K562 (cell line): Measurements from ENCODE around the gene FAM131C. TPM values are rescaled to one million over a fixed set of nuclear protein-coding genes. Genes with fewer than 3 reads are reported as not detected.

Experiments
- CBFA2T3 ChIP-seq: fragments of 450-650 bp; IDR thresholded peaks from 2 replicates; pipeline ENCODE4 v1.6.1; 2017
- KLF10 ChIP-seq: fragments of 250-450 bp; sonication (Bioruptor Pico); IDR thresholded peaks from 2 replicates; pipeline ENCODE4 v1.6.1; 2021; ENCODE audit warnings: matching md5 sums
- KLF13 ChIP-seq: fragments of 450-650 bp; IDR thresholded peaks from 2 replicates; pipeline ENCODE4 v1.6.1; 2016; ENCODE audit warnings: missing genetic modification characterization, low read depth, mild to moderate bottlenecking, missing compliant biosample characterization, moderate library complexity, borderline replicate concordance
- KLF6 ChIP-seq: fragments of 250-450 bp; sonication (Bioruptor Pico); IDR thresholded peaks from 2 replicates; pipeline ENCODE4 v1.4.0; 2020; ENCODE audit warnings: mild to moderate bottlenecking, moderate library complexity, borderline replicate concordance
- NEUROD1 ChIP-seq: fragments of 150-350 bp; IDR thresholded peaks from 2 replicates; pipeline ENCODE4 v1.6.1; 2014; ENCODE audit warnings: borderline replicate concordance, low read length, low read depth; ENCODE audit not compliant: partially characterized antibody
- PCBP1 ChIP-seq: fragments of 200-400 bp; formaldehyde crosslinking; IDR thresholded peaks from 2 replicates; pipeline ENCODE4 v1.6.1; 2018; ENCODE audit warnings: mild to moderate bottlenecking, low read depth, low read length; ENCODE audit not compliant: poor library complexity, severe bottlenecking
- PCBP2 ChIP-seq: fragments of 200-400 bp; formaldehyde crosslinking; IDR thresholded peaks from 2 replicates; pipeline ENCODE4 v1.6.1; 2018; ENCODE audit warnings: low read length, low read depth, mild to moderate bottlenecking, moderate library complexity; ENCODE audit not compliant: poor library complexity, severe bottlenecking
- SMARCA5 ChIP-seq: fragments of 450-650 bp; IDR thresholded peaks from 2 replicates; pipeline ENCODE4 v1.6.1; 2016
- YBX1 ChIP-seq: fragments of 450-650 bp; IDR thresholded peaks from 2 replicates; pipeline ENCODE4 v1.7.1; 2016; ENCODE audit warnings: mild to moderate bottlenecking
- ZFP36 ChIP-seq: fragments of 150-350 bp; IDR thresholded peaks from 2 replicates; pipeline ENCODE4 v1.6.1; 2018; ENCODE audit warnings: low read length, low read depth; ENCODE audit not compliant: partially characterized antibody
- ZNF165 ChIP-seq: fragments of 250-450 bp; sonication (Bioruptor Pico); IDR thresholded peaks from 2 replicates; pipeline ENCODE4 v1.4.0; 2020; ENCODE audit warnings: borderline replicate concordance
- ZNF175 ChIP-seq: fragments of 200-800 bp; sonication (Bioruptor generic); IDR thresholded peaks from 2 replicates; pipeline ENCODE4 v1.6.1; 2016; ENCODE audit warnings: low read depth, mild to moderate bottlenecking, missing genetic modification characterization, missing compliant biosample characterization
- ZNF24 ChIP-seq: fragments of 450-650 bp; IDR thresholded peaks from 2 replicates; pipeline ENCODE4 v1.6.1; 2016
- ZNF408 ChIP-seq: fragments of 250-450 bp; sonication (Bioruptor Pico); IDR thresholded peaks from 2 replicates; pipeline ENCODE4 v1.4.0; 2020; ENCODE audit warnings: low read depth, mild to moderate bottlenecking, moderate library complexity
- ZNF780A ChIP-seq: fragments of 250-450 bp; sonication (Bioruptor Pico); IDR thresholded peaks from 2 replicates; pipeline ENCODE4 v1.5.0; 2021; ENCODE audit warnings: mild to moderate bottlenecking
- polyA plus RNA-seq, 8 experiments: library from polyadenylated mRNA; depleted of rRNA in 4 of 8; stranded (reverse) in 5 of 8; unstranded in 3 of 8; fragments of >200 nt; fragmentation: Nextera tagmentation in 2 of 8; fragmentation: Illumina TruSeq in 1 of 8; extraction: Ambion mirVana in 2 of 8; extraction: Trizol in 1 of 8; gene quantifications; 2 replicates each; pipeline versions ENCODE4 v1.2.1 to v1.2.3, GENCODE V29; 2011 to 2014; ENCODE audit warnings: inconsistent platforms in 1 of 8, missing spikeins in 1 of 8
- total RNA-seq, 7 experiments: library from RNA; depleted of rRNA in 6 of 7; stranded (reverse); fragments of >200 nt in 6 of 7; fragmentation: Illumina TruSeq in 2 of 7; extraction: Trizol in 2 of 7; gene quantifications; 2 replicates each; pipeline versions ENCODE4 v1.2.1 to v1.2.3, GENCODE V29; 2011 to 2021; ENCODE audit warnings: low replicate concordance in 1 of 7
- TF ChIP-seq, protein P1 (sequence below), 2 experiments: fragments of 450-650 bp; formaldehyde crosslinking in 1 of 2; IDR thresholded peaks; 2 replicates each; pipeline versions ENCODE4 v1.4.0 to v1.6.1; 2014 to 2020; ENCODE audit warnings: mild to moderate bottlenecking in 2 of 2, borderline replicate concordance in 1 of 2, low read depth in 1 of 2
- TF ChIP-seq, protein P2 (sequence below): conservative IDR thresholded peaks from 2 replicates; pipeline ENCODE4 v1.6.1; 2011; ENCODE audit warnings: low read depth, mild to moderate bottlenecking, low read length; ENCODE audit not compliant: control insufficient read depth

The FAM131C gene
- total and polyA plus RNA-seq, 9 of the 15 experiments (the other 6 are each of a cell fraction or from before 2014, with no cell fraction given) = 0.10 to 0.29 (median 0.16) TPM; not detected in 6

DNA sequence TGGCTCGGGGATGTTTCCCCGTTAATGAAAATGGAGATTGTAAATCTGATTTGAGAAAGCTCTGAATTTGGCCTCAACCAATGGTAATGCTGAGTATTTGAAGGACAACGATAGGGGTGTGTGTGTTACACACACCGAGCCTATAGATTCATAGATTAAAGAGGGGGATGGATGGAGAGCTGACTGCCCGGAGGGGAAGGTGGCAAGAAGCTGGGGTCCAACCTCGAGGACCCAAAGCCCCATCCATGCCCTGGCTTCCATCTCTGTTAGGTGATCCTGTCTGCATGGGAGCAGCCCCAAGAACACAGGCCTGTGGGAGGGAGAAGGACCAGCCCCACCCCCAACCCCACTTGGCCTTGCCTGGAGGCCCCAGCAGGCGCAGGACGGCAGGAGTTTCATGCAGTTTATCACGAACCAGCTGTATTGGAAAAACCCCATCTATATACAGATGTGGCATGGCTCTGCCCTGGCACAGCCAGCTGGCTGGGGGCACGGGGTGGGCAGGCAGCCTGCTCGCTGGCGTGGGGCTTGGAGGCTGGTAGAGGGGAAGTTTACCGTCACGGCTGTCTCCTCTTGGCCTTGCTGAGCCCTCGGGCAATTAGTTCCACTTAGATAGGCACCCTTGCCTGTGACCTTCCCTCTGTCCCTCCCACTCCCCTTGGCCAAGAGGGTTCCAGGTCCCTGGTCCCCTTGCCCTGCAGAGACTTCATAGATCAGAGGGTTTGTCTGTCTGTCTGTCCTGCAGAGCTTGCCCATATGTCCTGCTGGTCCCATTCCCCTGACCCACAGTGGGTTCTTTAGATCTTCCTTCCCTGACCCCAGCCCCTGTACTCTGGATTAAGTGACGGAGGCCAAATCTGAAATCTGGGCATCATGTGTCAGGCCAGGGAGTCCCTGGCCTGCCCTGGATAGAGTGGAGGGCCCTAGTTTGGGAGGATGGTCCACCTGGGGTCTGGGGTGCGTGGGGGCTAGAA, 58.7 kb downstream of the FAM131C start (continued):
- no peak for TF ChIP-seq YBX1
- no peak for TF ChIP-seq PCBP2
- TF ChIP-seq KLF6 (CRISPR knock-in tag) = no peak
- peak; percentile 60; the same call in 1 of the 2 replicates for TF ChIP-seq KLF13
- TF ChIP-seq ZNF408 = no peak
- no peak for TF ChIP-seq SMARCA5
- no peak; the same call in 1 of the 2 replicates for TF ChIP-seq ZNF780A (CRISPR knock-in tag)
- no peak for TF ChIP-seq CBFA2T3
- TF ChIP-seq, protein P1, sequence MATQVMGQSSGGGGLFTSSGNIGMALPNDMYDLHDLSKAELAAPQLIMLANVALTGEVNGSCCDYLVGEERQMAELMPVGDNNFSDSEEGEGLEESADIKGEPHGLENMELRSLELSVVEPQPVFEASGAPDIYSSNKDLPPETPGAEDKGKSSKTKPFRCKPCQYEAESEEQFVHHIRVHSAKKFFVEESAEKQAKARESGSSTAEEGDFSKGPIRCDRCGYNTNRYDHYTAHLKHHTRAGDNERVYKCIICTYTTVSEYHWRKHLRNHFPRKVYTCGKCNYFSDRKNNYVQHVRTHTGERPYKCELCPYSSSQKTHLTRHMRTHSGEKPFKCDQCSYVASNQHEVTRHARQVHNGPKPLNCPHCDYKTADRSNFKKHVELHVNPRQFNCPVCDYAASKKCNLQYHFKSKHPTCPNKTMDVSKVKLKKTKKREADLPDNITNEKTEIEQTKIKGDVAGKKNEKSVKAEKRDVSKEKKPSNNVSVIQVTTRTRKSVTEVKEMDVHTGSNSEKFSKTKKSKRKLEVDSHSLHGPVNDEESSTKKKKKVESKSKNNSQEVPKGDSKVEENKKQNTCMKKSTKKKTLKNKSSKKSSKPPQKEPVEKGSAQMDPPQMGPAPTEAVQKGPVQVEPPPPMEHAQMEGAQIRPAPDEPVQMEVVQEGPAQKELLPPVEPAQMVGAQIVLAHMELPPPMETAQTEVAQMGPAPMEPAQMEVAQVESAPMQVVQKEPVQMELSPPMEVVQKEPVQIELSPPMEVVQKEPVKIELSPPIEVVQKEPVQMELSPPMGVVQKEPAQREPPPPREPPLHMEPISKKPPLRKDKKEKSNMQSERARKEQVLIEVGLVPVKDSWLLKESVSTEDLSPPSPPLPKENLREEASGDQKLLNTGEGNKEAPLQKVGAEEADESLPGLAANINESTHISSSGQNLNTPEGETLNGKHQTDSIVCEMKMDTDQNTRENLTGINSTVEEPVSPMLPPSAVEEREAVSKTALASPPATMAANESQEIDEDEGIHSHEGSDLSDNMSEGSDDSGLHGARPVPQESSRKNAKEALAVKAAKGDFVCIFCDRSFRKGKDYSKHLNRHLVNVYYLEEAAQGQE (IDR thresholded peaks at IDR 0.05; ENCODE audit: borderline replicate concordance) = no peak; the same call in 1 of the 2 replicates
- TF ChIP-seq, protein P1 (CRISPR knock-in tag; IDR thresholded peaks at IDR 0.05; ENCODE audit: low read depth) = no peak
- TF ChIP-seq ZFP36 = no peak
- no peak for TF ChIP-seq NEUROD1
- TF ChIP-seq, protein P2, sequence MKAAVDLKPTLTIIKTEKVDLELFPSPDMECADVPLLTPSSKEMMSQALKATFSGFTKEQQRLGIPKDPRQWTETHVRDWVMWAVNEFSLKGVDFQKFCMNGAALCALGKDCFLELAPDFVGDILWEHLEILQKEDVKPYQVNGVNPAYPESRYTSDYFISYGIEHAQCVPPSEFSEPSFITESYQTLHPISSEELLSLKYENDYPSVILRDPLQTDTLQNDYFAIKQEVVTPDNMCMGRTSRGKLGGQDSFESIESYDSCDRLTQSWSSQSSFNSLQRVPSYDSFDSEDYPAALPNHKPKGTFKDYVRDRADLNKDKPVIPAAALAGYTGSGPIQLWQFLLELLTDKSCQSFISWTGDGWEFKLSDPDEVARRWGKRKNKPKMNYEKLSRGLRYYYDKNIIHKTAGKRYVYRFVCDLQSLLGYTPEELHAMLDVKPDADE = peak; percentile 52; the same call in 1 of the 2 replicates
- no peak for TF ChIP-seq ZNF24
- TF ChIP-seq ZNF165 (CRISPR knock-in tag) = no peak
- TF ChIP-seq ZNF175 (CRISPR knock-in tag) = no peak
- no peak for TF ChIP-seq KLF10
- TF ChIP-seq PCBP1 = no peak
